HL-60 (cell line): ENCODE measurements around the gene STOML2.

Experiments
- GABPA ChIP-seq: IDR thresholded peaks from 2 replicates; pipeline ENCODE4 v1.6.1; 2012; ENCODE audit warnings: low read depth
- POLR2AphosphoS5 ChIP-seq: IDR thresholded peaks from 2 replicates; pipeline ENCODE4 v1.6.1; 2012; ENCODE audit warnings: low read depth
- SPI1 ChIP-seq: IDR thresholded peaks from 2 replicates; pipeline ENCODE4 v1.6.1; 2012; ENCODE audit warnings: low read depth, mild to moderate bottlenecking, borderline replicate concordance
- TF ChIP-seq, protein P1 (sequence below): IDR thresholded peaks from one replicate; pipeline ENCODE4 v1.5.1; 2011; ENCODE audit warnings: low read length, control low read depth, inconsistent platforms; ENCODE audit not compliant: insufficient read depth
- TF ChIP-seq, protein P2 (sequence below): IDR thresholded peaks from 2 replicates; pipeline ENCODE4 v1.6.1; 2012; ENCODE audit warnings: low read depth; ENCODE audit not compliant: insufficient replicate concordance

DNA sequence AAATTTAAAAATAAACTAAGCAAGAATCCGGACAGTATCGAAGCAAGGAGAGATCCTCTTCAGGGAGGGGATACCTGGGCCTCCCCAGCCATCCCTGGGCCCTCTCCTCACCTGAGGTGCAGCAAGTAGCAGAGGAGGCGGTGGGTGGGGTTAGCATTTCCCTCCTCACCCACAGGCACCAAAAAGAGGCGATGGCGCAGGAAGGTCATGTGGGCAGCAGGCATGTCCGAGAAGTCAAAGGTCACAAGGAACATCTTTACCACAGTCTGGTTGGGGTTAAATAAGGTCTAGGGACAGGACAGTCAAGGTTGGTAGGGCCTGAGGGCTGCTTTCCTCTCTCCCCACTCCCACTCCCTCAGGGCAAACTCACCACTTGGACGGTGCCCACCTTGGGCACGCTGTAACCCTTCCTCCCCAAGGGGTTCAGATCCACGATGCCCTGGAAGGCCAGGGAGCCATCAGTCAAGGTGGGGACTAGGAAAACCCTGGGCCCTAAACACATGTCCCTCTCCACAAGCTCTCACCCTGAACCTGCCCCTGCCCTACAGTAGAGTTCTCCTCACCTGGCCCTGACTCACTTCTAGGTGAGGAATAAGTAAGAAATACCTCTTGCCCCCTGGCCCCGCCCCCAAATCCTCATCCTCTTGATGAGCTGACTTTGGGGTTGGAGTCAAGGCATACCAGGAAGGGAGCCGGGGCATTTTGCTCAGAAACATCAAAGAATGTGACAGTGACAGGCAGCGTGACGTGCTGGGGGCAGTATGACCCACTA, 2.8 kb upstream of the STOML2 start:
- TF ChIP-seq, protein P1, sequence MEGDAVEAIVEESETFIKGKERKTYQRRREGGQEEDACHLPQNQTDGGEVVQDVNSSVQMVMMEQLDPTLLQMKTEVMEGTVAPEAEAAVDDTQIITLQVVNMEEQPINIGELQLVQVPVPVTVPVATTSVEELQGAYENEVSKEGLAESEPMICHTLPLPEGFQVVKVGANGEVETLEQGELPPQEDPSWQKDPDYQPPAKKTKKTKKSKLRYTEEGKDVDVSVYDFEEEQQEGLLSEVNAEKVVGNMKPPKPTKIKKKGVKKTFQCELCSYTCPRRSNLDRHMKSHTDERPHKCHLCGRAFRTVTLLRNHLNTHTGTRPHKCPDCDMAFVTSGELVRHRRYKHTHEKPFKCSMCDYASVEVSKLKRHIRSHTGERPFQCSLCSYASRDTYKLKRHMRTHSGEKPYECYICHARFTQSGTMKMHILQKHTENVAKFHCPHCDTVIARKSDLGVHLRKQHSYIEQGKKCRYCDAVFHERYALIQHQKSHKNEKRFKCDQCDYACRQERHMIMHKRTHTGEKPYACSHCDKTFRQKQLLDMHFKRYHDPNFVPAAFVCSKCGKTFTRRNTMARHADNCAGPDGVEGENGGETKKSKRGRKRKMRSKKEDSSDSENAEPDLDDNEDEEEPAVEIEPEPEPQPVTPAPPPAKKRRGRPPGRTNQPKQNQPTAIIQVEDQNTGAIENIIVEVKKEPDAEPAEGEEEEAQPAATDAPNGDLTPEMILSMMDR: no peak
- no peak for TF ChIP-seq POLR2AphosphoS5
- TF ChIP-seq, protein P2, sequence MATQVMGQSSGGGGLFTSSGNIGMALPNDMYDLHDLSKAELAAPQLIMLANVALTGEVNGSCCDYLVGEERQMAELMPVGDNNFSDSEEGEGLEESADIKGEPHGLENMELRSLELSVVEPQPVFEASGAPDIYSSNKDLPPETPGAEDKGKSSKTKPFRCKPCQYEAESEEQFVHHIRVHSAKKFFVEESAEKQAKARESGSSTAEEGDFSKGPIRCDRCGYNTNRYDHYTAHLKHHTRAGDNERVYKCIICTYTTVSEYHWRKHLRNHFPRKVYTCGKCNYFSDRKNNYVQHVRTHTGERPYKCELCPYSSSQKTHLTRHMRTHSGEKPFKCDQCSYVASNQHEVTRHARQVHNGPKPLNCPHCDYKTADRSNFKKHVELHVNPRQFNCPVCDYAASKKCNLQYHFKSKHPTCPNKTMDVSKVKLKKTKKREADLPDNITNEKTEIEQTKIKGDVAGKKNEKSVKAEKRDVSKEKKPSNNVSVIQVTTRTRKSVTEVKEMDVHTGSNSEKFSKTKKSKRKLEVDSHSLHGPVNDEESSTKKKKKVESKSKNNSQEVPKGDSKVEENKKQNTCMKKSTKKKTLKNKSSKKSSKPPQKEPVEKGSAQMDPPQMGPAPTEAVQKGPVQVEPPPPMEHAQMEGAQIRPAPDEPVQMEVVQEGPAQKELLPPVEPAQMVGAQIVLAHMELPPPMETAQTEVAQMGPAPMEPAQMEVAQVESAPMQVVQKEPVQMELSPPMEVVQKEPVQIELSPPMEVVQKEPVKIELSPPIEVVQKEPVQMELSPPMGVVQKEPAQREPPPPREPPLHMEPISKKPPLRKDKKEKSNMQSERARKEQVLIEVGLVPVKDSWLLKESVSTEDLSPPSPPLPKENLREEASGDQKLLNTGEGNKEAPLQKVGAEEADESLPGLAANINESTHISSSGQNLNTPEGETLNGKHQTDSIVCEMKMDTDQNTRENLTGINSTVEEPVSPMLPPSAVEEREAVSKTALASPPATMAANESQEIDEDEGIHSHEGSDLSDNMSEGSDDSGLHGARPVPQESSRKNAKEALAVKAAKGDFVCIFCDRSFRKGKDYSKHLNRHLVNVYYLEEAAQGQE: no peak
- TF ChIP-seq GABPA: no peak
- no peak for TF ChIP-seq SPI1
